Suprapubic skin (tissue), 4 donors: ENCODE results near the gene OTUB1. TPM values are rescaled to one million over a fixed set of nuclear protein-coding genes. Genes with fewer than 3 reads are reported as not detected.
"Not testable (repeated sequence)": the region's sequence is repeated elsewhere in the genome, so short reads cannot be mapped to it uniquely, and the experiment has no call there.

Experiments
- DNase-seq, 2 donors: peaks; one replicate each; pipeline ENCODE4 v3.0.0-alpha.2; 2019; ENCODE audit warnings: low spot score in 2 of 2
- H3K27ac ChIP-seq: fragments of 200-600 bp; sonication (generic); one replicate; pipeline ENCODE4 v1.5.1; 2019
- H3K27me3 ChIP-seq: fragments of 200-600 bp; sonication (generic); one replicate; pipeline ENCODE4 v1.5.1; 2019
- H3K36me3 ChIP-seq: fragments of 200-600 bp; sonication (generic); one replicate; pipeline ENCODE4 v1.5.1; 2019
- H3K4me1 ChIP-seq: fragments of 200-600 bp; sonication (generic); one replicate; pipeline ENCODE4 v1.5.1; 2019
- H3K4me3 ChIP-seq: fragments of 200-600 bp; sonication (generic); one replicate; pipeline ENCODE4 v1.5.1; 2019; ENCODE audit warnings: mild to moderate bottlenecking
- H3K9me3 ChIP-seq: fragments of 200-600 bp; sonication (generic); one replicate; pipeline ENCODE4 v1.5.1; 2019
- EP300 ChIP-seq: sonication (generic); formaldehyde crosslinking; IDR thresholded peaks from one replicate; pipeline ENCODE4 v1.6.1; 2017; ENCODE audit warnings: antibody characterized with exemption
- POLR2A ChIP-seq, 2 donors: fragments of 450-650 bp; IDR thresholded peaks; one replicate each; pipeline ENCODE4 v1.6.1; 2017; ENCODE audit warnings: antibody characterized with exemption in 2 of 2, mild to moderate bottlenecking in 2 of 2, moderate library complexity in 2 of 2
- POLR2AphosphoS5 ChIP-seq, 3 donors: sonication (generic); formaldehyde crosslinking; IDR thresholded peaks; one replicate each; pipeline ENCODE4 v1.6.1; 2017; ENCODE audit warnings: antibody characterized with exemption in 3 of 3
- WGBS: methylation state at CpG from one replicate; pipeline ENCODE4 v1.1.5; 2018; 5-methylcytosine and 5-hydroxymethylcytosine counted together
- total RNA-seq, 4 donors: library from RNA; depleted of rRNA; stranded (reverse); fragments of >200 nt; gene quantifications; one replicate each; pipeline ENCODE4 v1.1.0, GENCODE V29; 2016
- TF ChIP-seq, protein P1 (sequence below), 2 donors: fragments of 200-600 bp in 1 of 2; fragments of 450-650 bp in 1 of 2; sonication (generic) in 1 of 2; IDR thresholded peaks; one replicate each; pipeline ENCODE4 v1.5.1; 2016 to 2019; ENCODE audit warnings: antibody characterized with exemption in 2 of 2, mild to moderate bottlenecking in 1 of 2, moderate library complexity in 1 of 2

Gene OTUB1
- total RNA-seq, 4 donors from 2014 or later = 78.4 to 117 (median 93.5) TPM

DNA sequence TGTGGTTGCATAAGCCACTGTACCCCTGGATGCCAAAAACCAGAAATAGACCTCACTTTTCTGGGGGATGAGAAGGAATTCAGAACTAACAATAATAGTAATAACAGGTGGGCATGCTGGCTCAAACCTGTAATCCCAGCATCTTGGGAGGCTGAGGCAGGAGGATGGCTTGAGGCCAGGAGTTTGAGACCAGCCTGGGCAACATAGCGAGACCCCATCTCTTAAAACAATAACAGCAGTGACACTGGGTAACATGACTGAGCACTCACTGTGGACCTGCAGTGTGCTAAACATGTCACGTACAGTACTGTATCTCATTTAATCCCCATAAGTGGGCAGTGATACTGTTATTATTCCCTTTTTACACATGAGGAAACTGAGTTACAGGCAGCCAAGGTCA lies 59.5 kb downstream of the OTUB1 start:
- Histone ChIP-seq H3K4me1 (no peaks in the 10 kb centered on the region), H3K27ac (no peak overlapping the region)
- WGBS = 95% methylated on average over 2 of the region's 2 CpGs

DNA sequence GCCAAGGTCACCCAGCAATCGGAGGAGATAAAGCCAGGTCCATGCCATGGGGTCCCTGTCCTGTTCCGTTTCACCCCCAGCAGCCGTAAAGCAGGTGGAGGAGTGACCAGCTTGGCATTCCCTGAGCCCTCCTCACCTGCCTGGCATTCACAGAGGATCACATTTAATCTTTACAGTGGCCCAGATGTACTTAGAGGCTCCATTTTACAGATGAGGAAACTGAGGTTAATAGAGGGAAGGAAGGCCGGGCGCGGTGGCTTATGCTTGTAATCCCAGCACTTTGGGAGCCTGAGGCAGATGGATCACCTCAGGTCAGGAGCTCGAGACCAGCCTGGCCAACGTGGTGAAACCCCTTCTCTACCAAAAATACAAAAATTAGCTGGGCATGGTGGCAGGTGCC lies 61.1 kb downstream of the OTUB1 start:
- not testable (repeated sequence) for H3K27ac ChIP-seq, H3K4me3 ChIP-seq, H3K27me3 ChIP-seq, DNase-seq, H3K36me3 ChIP-seq, H3K4me1 ChIP-seq, H3K9me3 ChIP-seq
- 87% methylated on average over 8 of the region's 8 CpGs for WGBS

More for the DNA sequence above, 59.5 kb downstream of the OTUB1 start:
- no peak for DNase-seq
- TF ChIP-seq, protein P1, sequence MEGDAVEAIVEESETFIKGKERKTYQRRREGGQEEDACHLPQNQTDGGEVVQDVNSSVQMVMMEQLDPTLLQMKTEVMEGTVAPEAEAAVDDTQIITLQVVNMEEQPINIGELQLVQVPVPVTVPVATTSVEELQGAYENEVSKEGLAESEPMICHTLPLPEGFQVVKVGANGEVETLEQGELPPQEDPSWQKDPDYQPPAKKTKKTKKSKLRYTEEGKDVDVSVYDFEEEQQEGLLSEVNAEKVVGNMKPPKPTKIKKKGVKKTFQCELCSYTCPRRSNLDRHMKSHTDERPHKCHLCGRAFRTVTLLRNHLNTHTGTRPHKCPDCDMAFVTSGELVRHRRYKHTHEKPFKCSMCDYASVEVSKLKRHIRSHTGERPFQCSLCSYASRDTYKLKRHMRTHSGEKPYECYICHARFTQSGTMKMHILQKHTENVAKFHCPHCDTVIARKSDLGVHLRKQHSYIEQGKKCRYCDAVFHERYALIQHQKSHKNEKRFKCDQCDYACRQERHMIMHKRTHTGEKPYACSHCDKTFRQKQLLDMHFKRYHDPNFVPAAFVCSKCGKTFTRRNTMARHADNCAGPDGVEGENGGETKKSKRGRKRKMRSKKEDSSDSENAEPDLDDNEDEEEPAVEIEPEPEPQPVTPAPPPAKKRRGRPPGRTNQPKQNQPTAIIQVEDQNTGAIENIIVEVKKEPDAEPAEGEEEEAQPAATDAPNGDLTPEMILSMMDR (IDR thresholded peaks at IDR 0.05) = no peak
- TF ChIP-seq POLR2AphosphoS5 (IDR thresholded peaks at IDR 0.05) = no peak
- TF ChIP-seq POLR2A (IDR thresholded peaks at IDR 0.05) = no peak
- TF ChIP-seq EP300 = no peak
- Histone ChIP-seq H3K27me3 (no peaks in the 10 kb centered on the region), H3K4me3 (no peak overlapping the region), H3K36me3 (no peaks in the 10 kb centered on the region), H3K9me3 (no peaks in the 10 kb centered on the region)

Other genes starting within 250 kb of the OTUB1 start
- gene ZFTA, start 217.7 kb upstream of the OTUB1 start, total RNA-seq = 1 to 10 TPM; 3.3 to 5.0 (median 4.8) TPM
- gene SPINDOC, start 173.0 kb upstream of the OTUB1 start, total RNA-seq = 1 to 10 TPM; 3.9 to 9.4 (median 6.3) TPM
- gene MARK2, start 147.3 kb upstream of the OTUB1 start, total RNA-seq = 10 to 100 TPM; 66.3 to 78.7 (median 71.8) TPM
- gene RCOR2, start 69.3 kb upstream of the OTUB1 start, total RNA-seq = under 1 TPM in 2 of 4 donors, not detected in 2; 0.21 to 0.34 TPM
- gene NAA40, start 47.4 kb upstream of the OTUB1 start, total RNA-seq = 10 to 100 TPM in 1 of 4 donors, 1 to 10 TPM in 3; 5.4 to 19.2 (median 8.2) TPM
- gene COX8A, start 11.8 kb upstream of the OTUB1 start, total RNA-seq = 100 to 1,000 TPM; 352 to 718 (median 708) TPM
- gene FLRT1, start 49.5 kb downstream of the OTUB1 start, total RNA-seq = not detected
- 10 to 100 TPM; 29.2 to 64.6 (median 46.2) TPM for gene MACROD1, start 179.7 kb downstream of the OTUB1 start, total RNA-seq
- gene STIP1, start 199.7 kb downstream of the OTUB1 start, total RNA-seq = 10 to 100 TPM; 47.1 to 93.9 (median 87.4) TPM
- 10 to 100 TPM in 2 of 4 donors, 1 to 10 TPM in 2; 4.7 to 22.2 (median 8.2) TPM for gene FERMT3, start 220.3 kb downstream of the OTUB1 start, total RNA-seq
- 10 to 100 TPM; 48.4 to 62.2 (median 52.8) TPM for gene TRPT1, start 239.7 kb downstream of the OTUB1 start, total RNA-seq
- 10 to 100 TPM; 44.5 to 66.1 (median 54.4) TPM for gene NUDT22, start 239.8 kb downstream of the OTUB1 start, total RNA-seq
- gene DNAJC4, start 244.1 kb downstream of the OTUB1 start, total RNA-seq = 10 to 100 TPM; 26.9 to 55.1 (median 37.3) TPM
- 10 to 100 TPM; 56.1 to 75.0 (median 65.5) TPM for gene VEGFB, start 248.1 kb downstream of the OTUB1 start, total RNA-seq